HG02885 (cell line): ENCODE measurements around the gene AKAP5.

Source experiments
- ATAC-seq: cut with Tn5 transposase; IDR thresholded peaks from one replicate; pipeline ENCODE4 v1.9.1; 2021; ENCODE audit warnings: mild to moderate bottlenecking; ENCODE audit not compliant: unreplicated experiment, poor library complexity

Gene AKAP5

DNA sequence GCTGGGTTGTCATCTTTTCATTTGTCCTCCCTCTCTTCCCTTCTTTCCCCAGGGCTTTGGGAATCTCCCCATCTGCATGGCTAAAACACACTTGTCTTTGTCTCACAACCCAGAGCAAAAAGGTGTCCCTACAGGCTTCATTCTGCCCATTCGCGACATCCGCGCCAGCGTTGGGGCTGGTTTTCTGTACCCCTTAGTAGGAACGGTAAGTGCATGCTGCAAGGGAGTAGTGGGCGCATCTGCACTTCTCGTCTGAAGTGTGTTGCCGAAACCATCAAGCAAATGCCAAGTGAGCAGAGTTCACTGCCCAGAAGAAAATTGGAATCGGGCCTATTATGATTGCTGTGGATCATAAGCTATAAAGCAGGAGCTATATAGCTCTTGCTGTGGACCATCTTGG, 10.6 kb upstream of the AKAP5 start:
- no peak for ATAC-seq

GRCh38 chr14:64459405-64460136, 5.7 kb upstream of the AKAP5 start:
- ATAC-seq = no peak

- ATAC-seq = no peak
Observed at GRCh38 chr14:64461221-64461620, 4.1 kb upstream of the AKAP5 start.

- ATAC-seq = no peak
Observed at GRCh38 chr14:64463195-64463594, 2.1 kb upstream of the AKAP5 start.

- no peak for ATAC-seq
Observed at GRCh38 chr14:64463873-64464272, 1.4 kb upstream of the AKAP5 start.

- ATAC-seq = no peak
Observed at GRCh38 chr14:64464651-64465050, 648 bp upstream of the AKAP5 start.

GRCh38 chr14:64465831-64466554, 694 bp downstream of the AKAP5 start:
- peak; percentile 14 for ATAC-seq

- no peak for ATAC-seq
Observed at GRCh38 chr14:64467101-64467500, 1.8 kb downstream of the AKAP5 start.

GRCh38 chr14:64467566-64467965, 2.3 kb downstream of the AKAP5 start:
- ATAC-seq = no peak

DNA sequence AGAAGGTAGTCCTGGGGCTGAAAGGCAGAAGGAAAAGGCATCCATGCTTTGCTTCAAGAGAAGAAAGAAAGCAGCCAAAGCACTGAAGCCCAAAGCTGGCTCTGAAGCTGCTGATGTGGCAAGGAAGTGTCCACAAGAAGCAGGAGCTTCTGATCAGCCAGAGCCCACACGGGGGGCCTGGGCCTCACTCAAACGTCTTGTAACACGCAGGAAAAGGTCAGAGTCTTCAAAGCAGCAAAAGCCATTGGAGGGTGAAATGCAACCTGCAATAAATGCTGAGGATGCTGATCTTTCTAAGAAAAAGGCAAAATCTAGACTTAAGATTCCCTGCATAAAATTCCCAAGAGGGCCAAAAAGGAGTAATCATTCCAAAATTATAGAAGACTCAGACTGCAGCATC, 3.2 kb downstream of the AKAP5 start:
- ATAC-seq = no peak

- ATAC-seq = no peak
Observed at GRCh38 chr14:64474041-64474440, 8.7 kb downstream of the AKAP5 start.

GRCh38 chr14:64474698-64475097, 9.4 kb downstream of the AKAP5 start:
- no peak for ATAC-seq

GRCh38 chr14:64475585-64476273, 10.4 kb downstream of the AKAP5 start:
- ATAC-seq = no peak

DNA sequence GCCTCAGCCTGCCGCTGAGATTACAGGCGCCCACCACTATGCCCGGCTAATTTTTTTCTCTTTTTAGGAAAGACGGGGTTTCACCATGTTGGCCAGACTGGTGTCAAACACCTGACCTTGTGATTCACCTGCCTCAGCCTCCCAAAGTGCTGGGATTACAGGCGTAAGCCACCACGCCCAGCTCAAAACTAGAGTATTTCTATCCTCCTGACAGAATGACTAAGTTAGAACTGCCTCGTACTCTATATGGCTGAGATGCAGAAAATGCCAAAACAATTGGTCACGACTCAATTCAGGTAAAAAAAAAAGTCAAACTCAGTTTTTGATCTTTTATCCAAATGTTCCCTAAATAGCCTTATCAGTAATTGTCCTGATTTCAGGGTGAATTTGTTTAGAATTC, 11.1 kb downstream of the AKAP5 start:
- no peak for ATAC-seq

DNA sequence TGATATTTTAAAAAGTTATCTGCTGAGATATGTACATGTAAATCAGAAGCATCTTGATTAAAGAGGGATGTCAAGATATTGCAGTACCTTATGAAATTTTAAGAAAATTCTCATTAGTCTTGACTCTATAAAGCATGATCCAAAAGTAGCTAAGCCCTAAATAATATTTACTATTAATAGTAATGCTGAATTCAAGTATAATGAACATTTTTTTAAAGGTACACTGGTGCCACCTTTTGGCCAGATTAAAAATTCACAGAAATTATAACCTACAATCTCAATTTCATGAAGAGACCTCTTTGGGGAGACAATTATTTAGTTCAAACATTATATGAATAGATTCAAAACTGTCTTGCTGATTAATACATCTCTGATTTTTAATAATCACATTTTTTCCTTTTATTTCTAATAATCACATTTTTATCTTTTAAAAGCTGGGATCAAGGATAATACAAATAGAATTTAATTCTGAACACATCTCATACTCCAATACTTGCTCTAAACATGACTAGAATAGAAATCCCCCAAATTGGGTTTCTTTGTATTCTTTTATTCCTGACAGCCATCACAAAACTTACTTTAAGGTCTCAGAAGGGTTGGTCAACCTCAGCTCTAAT, 13.4 kb downstream of the AKAP5 start:
- no peak for ATAC-seq

DNA sequence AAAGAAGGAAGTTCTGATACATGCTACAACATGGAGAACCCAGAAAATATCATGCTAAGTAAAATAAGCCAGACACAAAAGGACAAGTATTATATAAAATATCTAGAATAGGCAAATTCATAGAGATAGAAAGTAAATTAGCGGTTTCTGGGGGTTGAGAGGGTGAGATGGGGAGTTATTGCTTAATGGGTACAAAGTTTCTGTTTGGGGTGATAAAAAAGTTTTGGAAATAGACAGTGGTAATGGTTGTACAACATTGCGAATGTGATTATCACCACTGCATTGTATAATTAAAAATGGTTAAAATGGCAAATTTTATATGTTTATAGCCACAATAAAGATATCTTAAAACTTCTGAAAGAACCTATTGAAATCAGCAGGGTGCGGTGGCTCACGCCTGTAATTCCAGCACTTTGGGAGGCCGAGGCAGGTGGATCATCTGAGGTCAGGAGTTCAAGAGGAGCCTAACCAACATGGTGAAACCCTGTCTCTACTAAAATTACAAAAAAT, 23.3 kb downstream of the AKAP5 start:
- ATAC-seq = no peak

DNA sequence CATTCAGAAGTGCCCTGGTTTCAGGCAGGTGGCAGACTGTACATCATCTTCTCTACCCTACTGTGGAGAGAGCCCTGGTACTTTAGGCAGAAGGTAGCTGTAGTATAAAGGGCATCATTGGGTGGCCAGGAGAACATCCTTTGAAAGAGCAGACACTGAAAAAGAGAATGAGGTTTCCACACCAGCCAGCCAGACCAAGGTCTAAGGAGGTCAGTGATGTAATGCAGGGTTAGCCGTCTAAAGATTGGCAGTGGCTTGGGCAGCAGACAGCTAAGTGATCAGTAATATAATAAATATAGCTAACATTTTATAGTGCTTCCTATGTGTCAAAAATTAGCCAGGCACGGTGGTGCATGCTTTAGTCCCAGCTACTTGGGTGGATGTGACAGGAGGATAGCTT, 26.3 kb downstream of the AKAP5 start:
- no peak for ATAC-seq

DNA sequence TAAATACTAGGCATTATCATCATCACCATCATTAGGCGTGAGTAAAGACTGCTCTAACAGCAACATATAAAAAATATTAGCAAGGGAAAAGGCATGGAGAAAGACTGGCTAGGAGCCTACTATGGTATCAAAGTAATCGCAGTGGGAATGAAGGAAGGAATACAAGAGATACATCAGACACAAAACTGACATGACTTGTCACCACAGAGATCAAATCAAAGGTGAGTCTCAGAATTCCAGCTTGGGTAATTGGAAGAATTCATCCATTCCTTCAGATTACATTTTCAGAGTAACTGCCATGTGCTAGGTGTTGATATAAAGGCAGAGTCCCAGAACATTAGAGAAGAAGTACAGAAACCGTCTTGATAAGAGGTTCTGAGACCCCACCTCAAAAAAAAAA, 28.2 kb downstream of the AKAP5 start:
- ATAC-seq = no peak

GRCh38 chr14:64495252-64495651, 30.0 kb downstream of the AKAP5 start:
- ATAC-seq = no peak

- no peak for ATAC-seq
Observed at GRCh38 chr14:64496764-64497163, 31.5 kb downstream of the AKAP5 start.

GRCh38 chr14:64500088-64500487, 34.8 kb downstream of the AKAP5 start:
- no peak for ATAC-seq
